ENCODE measurements around the gene SLFN12L. TPM values are rescaled to one million over a fixed set of nuclear protein-coding genes. Genes with fewer than 3 reads are reported as not detected.
"Not testable (repeated sequence)": the region's sequence is repeated elsewhere in the genome, so short reads cannot be mapped to it uniquely, and the experiment has no call there.

Gene SLFN12L
- total and polyA plus RNA-seq, 10 donors, result 0.39 to 39.5 (median 30.8) TPM

GRCh38 chr17:35568561-35568960, 31.1 kb upstream of the SLFN12L start:
- TF ChIP-seq CTCF (IDR thresholded peaks at IDR 0.05 in 8 of 11, conservative IDR thresholded peaks at IDR 0.05 in 3 of 11) (no peak), POLR2AphosphoS5 (IDR thresholded peaks at IDR 0.05) (no peak), POLR2A (IDR thresholded peaks at IDR 0.05) (no peak)
- intact Hi-C loops (cut with DNase I; ENCODE audit: low total_unique reads), result no loop called here
- peak overlapping the region; percentile 54 to 84 (median 69) for H3K4me3 ChIP-seq
- peak overlapping the region in 5 of 8 donors; percentile 88 to 92 (median 92) for H3K27ac ChIP-seq
- 28 to 34% (median 31%) methylated on average over 15 of the region's 15 CpGs for WGBS, 5 donors
- peaks cover 0 to 27% (median 2%) of the 10 kb centered on the region in 6 donors for H3K36me3 ChIP-seq
- H3K27me3 ChIP-seq (replicated peaks in 1 of 7), result no peaks in the 10 kb centered on the region
- H3K4me1 ChIP-seq, result peaks cover 15 to 45% (median 36%) of the 10 kb centered on the region in 6 donors
- H3K9me3 ChIP-seq, result no peaks in the 10 kb centered on the region
- no peak for DNase-seq

GRCh38 chr17:35566968-35567367, 29.5 kb upstream of the SLFN12L start:
- H3K36me3 ChIP-seq, result peaks cover 0 to 11% (median 0%) of the 10 kb centered on the region in 6 donors
- peak overlapping the region in 7 of 8 donors; percentile 56 to 84 (median 70) for H3K4me3 ChIP-seq
- H3K9me3 ChIP-seq, result no peaks in the 10 kb centered on the region
- intact Hi-C loops (cut with DNase I; ENCODE audit: low total_unique reads), result no loop called here
- H3K27ac ChIP-seq, result peak overlapping the region in 5 of 8 donors; percentile 88 to 92 (median 92)
- DNase-seq, result no peak
- WGBS, 5 donors, result 79 to 86% (median 80%) methylated on average over 11 of the region's 11 CpGs
- H3K27me3 ChIP-seq (replicated peaks in 1 of 7), result no peaks in the 10 kb centered on the region
- peaks cover 15 to 45% (median 36%) of the 10 kb centered on the region in 6 donors for H3K4me1 ChIP-seq
- TF ChIP-seq CTCF (IDR thresholded peaks at IDR 0.05 in 8 of 11, conservative IDR thresholded peaks at IDR 0.05 in 3 of 11), result no peak
- no peak for TF ChIP-seq POLR2AphosphoS5 (IDR thresholded peaks at IDR 0.05)
- no peak for TF ChIP-seq POLR2A (IDR thresholded peaks at IDR 0.05)

GRCh38 chr17:35563181-35563580, 25.7 kb upstream of the SLFN12L start:
- H3K27ac ChIP-seq; H3K9me3 ChIP-seq; H3K4me3 ChIP-seq; H3K36me3 ChIP-seq; DNase-seq; H3K27me3 ChIP-seq (replicated peaks in 1 of 7); intact Hi-C loops (cut with DNase I; ENCODE audit: low total_unique reads): not testable (repeated sequence)
- H3K4me1 ChIP-seq, result peaks cover 0 to 21% (median 5%) of the 10 kb centered on the region in 6 donors
- WGBS, 5 donors, result 90 to 97% (median 94%) methylated on average over 14 to 16 of the region's 16 CpGs

GRCh38 chr17:35560703-35561102, 23.2 kb upstream of the SLFN12L start, which contains the start of gene SLFN14:
Gene SLFN14 (minus strand): TSS chr17:35560819. CDS start chr17:35558062, 2,757 bp downstream.
- peak within 1 kb of the TSS in 1 of 8 donors; percentile 49 for H3K27ac ChIP-seq
- no peak within 1 kb of the TSS for H3K4me3 ChIP-seq
- peaks cover 0 to 7% (median 0%) of the 10 kb centered on the region in 7 donors for H3K27me3 ChIP-seq (replicated peaks in 1 of 7)
- intact Hi-C loops (cut with DNase I; ENCODE audit: low total_unique reads), result no loop called here
- TF ChIP-seq POLR2A (IDR thresholded peaks at IDR 0.05) (no peak), POLR2AphosphoS5 (IDR thresholded peaks at IDR 0.05) (peak in 1 of 3 donors; percentile 32), CTCF (IDR thresholded peaks at IDR 0.05 in 8 of 11, conservative IDR thresholded peaks at IDR 0.05 in 3 of 11) (no peak)
- no peaks in the 10 kb centered on the region for H3K9me3 ChIP-seq
- WGBS, 5 donors, result 22 to 33% (median 26%) methylated on average over 3 of the region's 3 CpGs
- DNase-seq, result no peak
- H3K4me1 ChIP-seq, result peaks cover 0 to 15% (median 0%) of the 10 kb centered on the region in 6 donors
- no peaks in the 10 kb centered on the region for H3K36me3 ChIP-seq

Data from spleen (tissue), 11 donors.